Gastroesophageal sphincter (tissue), 3 donors: ENCODE data around the gene ZACN.

ENCODE experiments used
- CTCF ChIP-seq, 4 experiments: fragments of 200-600 bp in 2 of 4; fragments of 450-650 bp in 2 of 4; sonication (generic) in 1 of 4; IDR thresholded peaks; one replicate each; pipeline ENCODE4 v1.5.1; 2017 to 2019; ENCODE audit warnings: antibody characterized with exemption in 4 of 4, mild to moderate bottlenecking in 2 of 4, moderate library complexity in 2 of 4
- EP300 ChIP-seq: sonication (generic); formaldehyde crosslinking; IDR thresholded peaks from one replicate; pipeline ENCODE4 v1.6.1; 2017; ENCODE audit warnings: antibody characterized with exemption, mild to moderate bottlenecking

GRCh38 chr17:76088868-76089576 is 10.0 kb downstream of the ZACN start:
- TF ChIP-seq CTCF (IDR thresholded peaks at IDR 0.05) (no peak), EP300 (no peak)
